Thoracic aorta (tissue), 2 donors: ENCODE measurements around the gene STYX. TPM values are rescaled to one million over a fixed set of nuclear protein-coding genes. Genes with fewer than 3 reads are reported as not detected.

Experiments used
- ATAC-seq: fragments of 150-250 bp; one replicate; pipeline ENCODE4 v1.8.0; 2017; ENCODE audit warnings: low read depth; ENCODE audit not compliant: insufficient number of reproducible peaks, low FRiP score
- DNase-seq: peaks from one replicate; pipeline ENCODE4 v3.0.0-alpha.2; 2020; ENCODE audit warnings: low spot score
- H3K27ac ChIP-seq, 2 donors: fragments of 200-600 bp; sonication (generic); 1 replicate in 1 of 2; 2 replicates in 1 of 2; pipeline ENCODE4 v1.5.1; 2016; ENCODE audit warnings: mild to moderate bottlenecking in 2 of 2, moderate library complexity in 2 of 2
- H3K27me3 ChIP-seq: fragments of 200-600 bp; sonication (generic); replicated peaks from 2 replicates; pipeline ENCODE4 v1.6.0; 2016; ENCODE audit warnings: mild to moderate bottlenecking; ENCODE audit not compliant: insufficient read depth
- H3K36me3 ChIP-seq: fragments of 200-600 bp; sonication (generic); one replicate; pipeline ENCODE4 v1.5.1; 2016
- H3K4me1 ChIP-seq, 2 donors: fragments of 200-600 bp; sonication (generic); 1 replicate in 1 of 2; 2 replicates in 1 of 2; pipeline versions ENCODE4 v1.5.1 to v1.6.0; 2016; ENCODE audit warnings: low read depth in 2 of 2, mild to moderate bottlenecking in 1 of 2; ENCODE audit not compliant: control insufficient read depth in 1 of 2
- H3K4me3 ChIP-seq: fragments of 200-600 bp; sonication (generic); 2 replicates; pipeline ENCODE4 v1.5.1; 2016; ENCODE audit warnings: mild to moderate bottlenecking
- H3K9me3 ChIP-seq: fragments of 200-600 bp; sonication (generic); 2 replicates; pipeline ENCODE4 v1.5.1; 2016
- total RNA-seq, 2 donors: library from RNA; depleted of rRNA; stranded (reverse); fragments of >200 nt; gene quantifications; one replicate each; pipeline versions ENCODE4 v1.1.0 to v1.2.3, GENCODE V29; 2016
- TF ChIP-seq, protein P1 (sequence below): fragments of 200-600 bp; sonication (generic); IDR thresholded peaks from one replicate; pipeline ENCODE4 v1.5.1; 2019; ENCODE audit warnings: antibody characterized with exemption

Gene STYX
- total RNA-seq, 2 donors from 2014 or later: 14.1 to 19.3 TPM

DNA sequence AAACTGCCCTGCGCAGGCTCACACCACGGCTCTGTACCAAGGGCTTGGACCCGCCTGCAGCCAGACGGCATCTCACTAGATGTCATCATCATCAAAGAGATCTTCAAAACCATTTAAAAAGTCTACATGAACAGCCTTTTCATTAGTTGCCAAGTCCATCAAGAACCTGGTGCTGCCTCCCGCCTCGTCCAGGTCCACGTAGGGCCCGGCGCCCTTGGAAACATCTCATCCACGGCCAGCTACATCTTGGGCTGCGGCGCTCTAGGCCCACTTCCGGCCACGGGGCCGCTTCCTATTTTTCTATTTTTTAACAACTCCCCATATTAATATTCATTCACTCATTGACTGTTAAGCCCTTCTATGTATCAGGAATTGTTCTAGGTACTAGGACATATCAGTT lies 68.9 kb downstream of the STYX start:
- peak overlapping the region; percentile 12 to 91 for H3K27ac ChIP-seq
- H3K4me1 ChIP-seq: peaks cover 2 to 33% of the 10 kb centered on the region in 2 donors
- ATAC-seq (no peak), DNase-seq (no peak)
- TF ChIP-seq, protein P1, sequence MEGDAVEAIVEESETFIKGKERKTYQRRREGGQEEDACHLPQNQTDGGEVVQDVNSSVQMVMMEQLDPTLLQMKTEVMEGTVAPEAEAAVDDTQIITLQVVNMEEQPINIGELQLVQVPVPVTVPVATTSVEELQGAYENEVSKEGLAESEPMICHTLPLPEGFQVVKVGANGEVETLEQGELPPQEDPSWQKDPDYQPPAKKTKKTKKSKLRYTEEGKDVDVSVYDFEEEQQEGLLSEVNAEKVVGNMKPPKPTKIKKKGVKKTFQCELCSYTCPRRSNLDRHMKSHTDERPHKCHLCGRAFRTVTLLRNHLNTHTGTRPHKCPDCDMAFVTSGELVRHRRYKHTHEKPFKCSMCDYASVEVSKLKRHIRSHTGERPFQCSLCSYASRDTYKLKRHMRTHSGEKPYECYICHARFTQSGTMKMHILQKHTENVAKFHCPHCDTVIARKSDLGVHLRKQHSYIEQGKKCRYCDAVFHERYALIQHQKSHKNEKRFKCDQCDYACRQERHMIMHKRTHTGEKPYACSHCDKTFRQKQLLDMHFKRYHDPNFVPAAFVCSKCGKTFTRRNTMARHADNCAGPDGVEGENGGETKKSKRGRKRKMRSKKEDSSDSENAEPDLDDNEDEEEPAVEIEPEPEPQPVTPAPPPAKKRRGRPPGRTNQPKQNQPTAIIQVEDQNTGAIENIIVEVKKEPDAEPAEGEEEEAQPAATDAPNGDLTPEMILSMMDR: no peak
- H3K4me3 ChIP-seq: no peak overlapping the region
- no peaks in the 10 kb centered on the region for H3K36me3 ChIP-seq
- no peaks in the 10 kb centered on the region for H3K9me3 ChIP-seq
- no peaks in the 10 kb centered on the region for H3K27me3 ChIP-seq

DNA sequence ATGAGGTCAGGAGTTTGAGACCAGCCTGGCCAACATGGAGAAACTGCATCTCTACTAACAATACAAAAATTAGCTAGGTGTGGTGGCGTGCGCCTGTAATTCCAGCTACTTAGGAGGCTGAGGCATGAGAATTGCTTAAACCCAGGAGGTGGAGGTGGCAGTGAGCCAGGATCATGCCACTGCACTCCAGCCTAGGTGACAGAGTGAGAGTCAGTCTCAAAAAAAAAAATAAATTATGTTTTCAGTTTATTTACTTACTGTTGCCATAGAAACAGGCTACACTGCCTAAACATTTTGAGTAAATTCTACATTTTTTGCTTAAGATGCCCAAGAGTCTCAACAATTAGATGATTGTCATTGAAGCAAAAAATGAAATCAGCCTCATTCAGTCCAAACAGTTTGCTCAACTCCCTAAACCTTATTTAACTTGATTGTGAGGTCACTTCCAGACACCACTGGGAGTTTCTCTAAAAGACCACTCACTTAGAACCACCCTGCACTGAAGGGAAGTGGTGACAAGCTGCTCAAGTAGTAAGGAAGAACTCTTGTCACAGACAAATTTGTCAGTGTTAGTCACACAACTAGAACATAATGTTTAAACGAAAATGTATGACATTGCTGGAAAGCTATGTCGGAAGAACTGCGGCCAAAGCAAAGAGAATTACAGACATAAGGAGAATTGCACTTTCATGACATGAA lies 71.2 kb downstream of the STYX start:
- peaks cover 2 to 33% of the 10 kb centered on the region in 2 donors for H3K4me1 ChIP-seq
- H3K9me3 ChIP-seq: no peaks in the 10 kb centered on the region
- peak; percentile 91 for ATAC-seq
- peak overlapping the region; percentile 25 for H3K4me3 ChIP-seq
- peak overlapping the region; percentile 87 to 91 for H3K27ac ChIP-seq
- no peaks in the 10 kb centered on the region for H3K27me3 ChIP-seq
- TF ChIP-seq, protein P1: no peak
- peak; percentile 70 for DNase-seq
- no peaks in the 10 kb centered on the region for H3K36me3 ChIP-seq

DNA sequence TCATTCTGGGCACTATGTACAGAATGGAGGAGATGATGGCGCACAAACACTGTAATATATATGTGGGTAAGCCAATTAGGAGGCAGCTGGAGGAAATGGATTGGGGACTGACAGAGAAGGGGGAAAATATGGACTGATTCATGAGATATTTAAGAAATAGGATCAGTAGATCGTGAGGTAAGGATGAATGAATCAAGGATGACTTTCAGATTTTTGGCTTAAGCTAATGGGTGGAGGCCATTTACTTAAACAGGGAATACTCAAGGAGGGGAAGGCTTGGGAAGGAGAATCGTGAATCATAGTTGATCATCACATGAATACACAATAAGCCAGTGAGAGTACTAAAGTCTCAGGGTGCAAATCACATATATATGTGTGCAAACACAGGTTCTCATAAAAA lies 72.6 kb downstream of the STYX start:
- no peaks in the 10 kb centered on the region for H3K9me3 ChIP-seq
- ATAC-seq (no peak), DNase-seq (no peak)
- no peaks in the 10 kb centered on the region for H3K36me3 ChIP-seq
- H3K27ac ChIP-seq: peak overlapping the region; percentile 87 to 91
- H3K4me1 ChIP-seq: peaks cover 2 to 33% of the 10 kb centered on the region in 2 donors
- no peaks in the 10 kb centered on the region for H3K27me3 ChIP-seq
- TF ChIP-seq, protein P1: no peak
- no peak overlapping the region for H3K4me3 ChIP-seq

DNA sequence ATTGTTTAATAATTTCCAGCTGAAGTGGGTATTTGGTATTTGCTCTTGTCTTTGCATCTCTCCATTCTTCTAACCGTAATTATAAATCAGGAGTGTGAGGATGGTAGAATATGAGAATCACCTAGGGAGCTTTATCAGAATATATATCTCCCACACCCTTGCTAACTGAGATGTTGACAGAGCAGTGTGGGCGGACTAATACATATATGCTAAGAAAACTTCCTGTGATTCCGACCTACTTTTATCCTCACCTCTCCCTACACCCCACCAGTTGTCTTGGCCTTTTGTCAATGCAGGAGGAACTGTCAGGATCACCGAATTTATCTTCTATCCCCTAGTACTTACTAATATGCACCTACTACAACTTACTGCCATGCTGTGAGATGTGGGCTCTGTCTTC lies 76.1 kb downstream of the STYX start:
- TF ChIP-seq, protein P1: no peak
- H3K36me3 ChIP-seq: no peaks in the 10 kb centered on the region
- no peaks in the 10 kb centered on the region for H3K27me3 ChIP-seq
- H3K9me3 ChIP-seq: no peaks in the 10 kb centered on the region
- H3K4me1 ChIP-seq: peaks cover 2 to 9% of the 10 kb centered on the region in 2 donors
- no peak overlapping the region for H3K27ac ChIP-seq
- DNase-seq (no peak), ATAC-seq (no peak)
- H3K4me3 ChIP-seq: no peak overlapping the region

DNA sequence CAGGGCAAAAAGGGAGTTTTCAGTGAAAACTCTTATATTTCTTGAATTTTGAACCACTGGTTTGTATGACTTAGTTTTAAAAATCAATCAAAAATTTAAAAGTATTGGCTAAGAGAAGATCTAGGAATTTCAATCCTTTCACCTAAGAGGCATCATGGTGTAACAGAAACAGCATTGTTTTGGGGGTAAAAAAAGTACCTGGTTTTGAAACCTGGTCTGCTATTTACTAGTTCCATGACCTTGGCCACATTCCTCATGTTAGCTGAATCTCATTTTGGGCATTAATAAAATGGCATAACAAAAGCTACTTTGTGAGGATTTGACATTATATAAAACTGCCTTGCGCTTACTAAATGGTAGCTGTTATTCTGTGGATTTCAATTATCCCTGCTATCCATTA lies 78.1 kb downstream of the STYX start:
- H3K4me3 ChIP-seq: no peak overlapping the region
- no peaks in the 10 kb centered on the region for H3K36me3 ChIP-seq
- H3K9me3 ChIP-seq: no peaks in the 10 kb centered on the region
- H3K27me3 ChIP-seq: no peaks in the 10 kb centered on the region
- no peak for ATAC-seq
- no peaks in the 10 kb centered on the region for H3K4me1 ChIP-seq
- TF ChIP-seq, protein P1: no peak
- no peak for DNase-seq
- H3K27ac ChIP-seq: no peak overlapping the region
